ENCODE measurements around the gene TENT4A.

Gene TENT4A

GRCh38 chr5:6774721-6775204, 61.5 kb downstream of the TENT4A start:
- 93% methylated on average over 15 of the region's 15 CpGs for WGBS
- Histone ChIP-seq H3K9ac (ENCODE audit: low read depth, low read length) (no peak overlapping the region), H3K36me3 (ENCODE audit: insufficient read depth, low read length) (no peaks in the 10 kb centered on the region), H3K27me3 (ENCODE audit: insufficient read depth, low read length) (no peaks in the 10 kb centered on the region), H3K4me3 (ENCODE audit: low read length) (no peak overlapping the region), H3K27ac (ENCODE audit: low read depth, low read length) (no peak overlapping the region), H3K9me3 (ENCODE audit: insufficient read depth, low read depth, low read length) (no peaks in the 10 kb centered on the region), H3K4me1 (ENCODE audit: insufficient read depth, low read length) (no peaks in the 10 kb centered on the region)

GRCh38 chr5:6775571-6775970, 62.3 kb downstream of the TENT4A start:
- H3K4me3 ChIP-seq (ENCODE audit: low read length) = no peak overlapping the region
- no peaks in the 10 kb centered on the region for H3K4me1 ChIP-seq (ENCODE audit: insufficient read depth, low read length)
- H3K9me3 ChIP-seq (ENCODE audit: insufficient read depth, low read depth, low read length) = no peaks in the 10 kb centered on the region
- no peaks in the 10 kb centered on the region for H3K36me3 ChIP-seq (ENCODE audit: insufficient read depth, low read length)
- H3K27me3 ChIP-seq (ENCODE audit: insufficient read depth, low read length) = no peaks in the 10 kb centered on the region
- 93% methylated on average over 17 of the region's 17 CpGs for WGBS
- no peak overlapping the region for H3K9ac ChIP-seq (ENCODE audit: low read depth, low read length)
- H3K27ac ChIP-seq (ENCODE audit: low read depth, low read length) = no peak overlapping the region

GRCh38 chr5:6780802-6781391, 67.7 kb downstream of the TENT4A start:
- no peaks in the 10 kb centered on the region for H3K27me3 ChIP-seq (ENCODE audit: insufficient read depth, low read length)
- H3K4me1 ChIP-seq (ENCODE audit: insufficient read depth, low read length) = no peaks in the 10 kb centered on the region
- H3K36me3 ChIP-seq (ENCODE audit: insufficient read depth, low read length) = no peaks in the 10 kb centered on the region
- H3K27ac ChIP-seq (ENCODE audit: low read depth, low read length) = no peak overlapping the region
- WGBS = 94% methylated on average over 7 of the region's 7 CpGs
- H3K4me3 ChIP-seq (ENCODE audit: low read length) = no peak overlapping the region
- no peaks in the 10 kb centered on the region for H3K9me3 ChIP-seq (ENCODE audit: insufficient read depth, low read depth, low read length)
- H3K9ac ChIP-seq (ENCODE audit: low read depth, low read length) = no peak overlapping the region

- Histone ChIP-seq H3K36me3 (ENCODE audit: insufficient read depth, low read length) (no peaks in the 10 kb centered on the region), H3K9ac (ENCODE audit: low read depth, low read length) (no peak overlapping the region), H3K9me3 (ENCODE audit: insufficient read depth, low read depth, low read length) (no peaks in the 10 kb centered on the region), H3K4me1 (ENCODE audit: insufficient read depth, low read length) (no peaks in the 10 kb centered on the region), H3K27ac (ENCODE audit: low read depth, low read length) (no peak overlapping the region), H3K4me3 (ENCODE audit: low read length) (no peak overlapping the region), H3K27me3 (ENCODE audit: insufficient read depth, low read length) (no peaks in the 10 kb centered on the region)
- 100% methylated on average over 1 of the region's 3 CpGs for WGBS
Observed at GRCh38 chr5:6781716-6782115, 68.5 kb downstream of the TENT4A start.

- H3K4me3 ChIP-seq (ENCODE audit: low read length) = no peak overlapping the region
- H3K9ac ChIP-seq (ENCODE audit: low read depth, low read length) = no peak overlapping the region
- H3K36me3 ChIP-seq (ENCODE audit: insufficient read depth, low read length) = no peaks in the 10 kb centered on the region
- no peaks in the 10 kb centered on the region for H3K9me3 ChIP-seq (ENCODE audit: insufficient read depth, low read depth, low read length)
- no peaks in the 10 kb centered on the region for H3K4me1 ChIP-seq (ENCODE audit: insufficient read depth, low read length)
- no peaks in the 10 kb centered on the region for H3K27me3 ChIP-seq (ENCODE audit: insufficient read depth, low read length)
- WGBS = 92% methylated on average over 2 of the region's 2 CpGs
- H3K27ac ChIP-seq (ENCODE audit: low read depth, low read length) = no peak overlapping the region
Observed at GRCh38 chr5:6783787-6784186, 70.6 kb downstream of the TENT4A start.

GRCh38 chr5:6784481-6784880, 71.2 kb downstream of the TENT4A start:
- H3K4me1 ChIP-seq (ENCODE audit: insufficient read depth, low read length) = no peaks in the 10 kb centered on the region
- H3K27me3 ChIP-seq (ENCODE audit: insufficient read depth, low read length) = no peaks in the 10 kb centered on the region
- no peaks in the 10 kb centered on the region for H3K36me3 ChIP-seq (ENCODE audit: insufficient read depth, low read length)
- no peak overlapping the region for H3K27ac ChIP-seq (ENCODE audit: low read depth, low read length)
- H3K9ac ChIP-seq (ENCODE audit: low read depth, low read length) = no peak overlapping the region
- H3K4me3 ChIP-seq (ENCODE audit: low read length) = no peak overlapping the region
- 90% methylated on average over 7 of the region's 7 CpGs for WGBS
- H3K9me3 ChIP-seq (ENCODE audit: insufficient read depth, low read depth, low read length) = no peaks in the 10 kb centered on the region

GRCh38 chr5:6785161-6785860, 72.1 kb downstream of the TENT4A start:
- H3K27me3 ChIP-seq (ENCODE audit: insufficient read depth, low read length) = no peaks in the 10 kb centered on the region
- H3K27ac ChIP-seq (ENCODE audit: low read depth, low read length) = no peak overlapping the region
- WGBS = 89% methylated on average over 6 of the region's 6 CpGs
- no peak overlapping the region for H3K4me3 ChIP-seq (ENCODE audit: low read length)
- H3K9me3 ChIP-seq (ENCODE audit: insufficient read depth, low read depth, low read length) = no peaks in the 10 kb centered on the region
- no peaks in the 10 kb centered on the region for H3K36me3 ChIP-seq (ENCODE audit: insufficient read depth, low read length)
- no peaks in the 10 kb centered on the region for H3K4me1 ChIP-seq (ENCODE audit: insufficient read depth, low read length)
- no peak overlapping the region for H3K9ac ChIP-seq (ENCODE audit: low read depth, low read length)

- Histone ChIP-seq H3K27ac (ENCODE audit: low read depth, low read length) (no peak overlapping the region), H3K36me3 (ENCODE audit: insufficient read depth, low read length) (no peaks in the 10 kb centered on the region), H3K4me1 (ENCODE audit: insufficient read depth, low read length) (no peaks in the 10 kb centered on the region), H3K9me3 (ENCODE audit: insufficient read depth, low read depth, low read length) (no peaks in the 10 kb centered on the region), H3K27me3 (ENCODE audit: insufficient read depth, low read length) (no peaks in the 10 kb centered on the region), H3K4me3 (ENCODE audit: low read length) (no peak overlapping the region), H3K9ac (ENCODE audit: low read depth, low read length) (no peak overlapping the region)
- 88% methylated on average over 2 of the region's 2 CpGs for WGBS
Observed at GRCh38 chr5:6785861-6786180, 72.6 kb downstream of the TENT4A start.

- Histone ChIP-seq H3K9me3 (ENCODE audit: insufficient read depth, low read depth, low read length) (no peaks in the 10 kb centered on the region), H3K4me1 (ENCODE audit: insufficient read depth, low read length) (no peaks in the 10 kb centered on the region), H3K36me3 (ENCODE audit: insufficient read depth, low read length) (no peaks in the 10 kb centered on the region), H3K4me3 (ENCODE audit: low read length) (no peak overlapping the region), H3K27ac (ENCODE audit: low read depth, low read length) (no peak overlapping the region), H3K9ac (ENCODE audit: low read depth, low read length) (no peak overlapping the region), H3K27me3 (ENCODE audit: insufficient read depth, low read length) (0 out of 2 replicates have a peak, but pooled peaks cover 2% of the 10 kb centered on the region)
- 94% methylated on average over 8 of the region's 10 CpGs for WGBS
Observed at GRCh38 chr5:6786786-6787495, 73.7 kb downstream of the TENT4A start.

- no peaks in the 10 kb centered on the region for H3K9me3 ChIP-seq (ENCODE audit: insufficient read depth, low read depth, low read length)
- no peaks in the 10 kb centered on the region for H3K36me3 ChIP-seq (ENCODE audit: insufficient read depth, low read length)
- H3K27ac ChIP-seq (ENCODE audit: low read depth, low read length) = no peak overlapping the region
- no peak overlapping the region for H3K9ac ChIP-seq (ENCODE audit: low read depth, low read length)
- H3K4me3 ChIP-seq (ENCODE audit: low read length) = no peak overlapping the region
- WGBS = 93% methylated on average over 4 of the region's 4 CpGs
- H3K27me3 ChIP-seq (ENCODE audit: insufficient read depth, low read length) = 0 out of 2 replicates have a peak, but pooled peaks cover 4% of the 10 kb centered on the region
- H3K4me1 ChIP-seq (ENCODE audit: insufficient read depth, low read length) = no peaks in the 10 kb centered on the region
Observed at GRCh38 chr5:6787941-6788340, 74.7 kb downstream of the TENT4A start.

GRCh38 chr5:6788439-6788838, 75.2 kb downstream of the TENT4A start:
- Histone ChIP-seq H3K27me3 (ENCODE audit: insufficient read depth, low read length) (0 out of 2 replicates have a peak, but pooled peaks cover 4% of the 10 kb centered on the region), H3K9me3 (ENCODE audit: insufficient read depth, low read depth, low read length) (no peaks in the 10 kb centered on the region), H3K27ac (ENCODE audit: low read depth, low read length) (no peak overlapping the region), H3K4me3 (ENCODE audit: low read length) (no peak overlapping the region), H3K9ac (ENCODE audit: low read depth, low read length) (no peak overlapping the region), H3K36me3 (ENCODE audit: insufficient read depth, low read length) (no peaks in the 10 kb centered on the region), H3K4me1 (ENCODE audit: insufficient read depth, low read length) (no peaks in the 10 kb centered on the region)
- 81% methylated on average over 7 of the region's 7 CpGs for WGBS
